HG03039 (cell line): ENCODE data around the gene MYB.
"Not testable (repeated sequence)": the region's sequence is repeated elsewhere in the genome, so short reads cannot be mapped to it uniquely, and the experiment has no call there.

Experiments
- ATAC-seq: cut with Tn5 transposase; IDR thresholded peaks from one replicate; pipeline ENCODE4 v1.9.1; 2021; ENCODE audit warnings: mild to moderate bottlenecking, moderate library complexity; ENCODE audit not compliant: unreplicated experiment

Gene MYB

GRCh38 chr6:135180542-135181332, at the start of gene MYB:
TSS of gene MYB (plus strand) at chr6:135181308. CDS start at chr6:135181514, 206 bp downstream.
- ATAC-seq = peak; percentile 32

- no peak for ATAC-seq
Observed at GRCh38 chr6:135132776-135133175, 48.3 kb upstream of the MYB start.

- ATAC-seq = no peak
Observed at GRCh38 chr6:135135835-135136234, 45.3 kb upstream of the MYB start.

GRCh38 chr6:135137826-135138225, 43.3 kb upstream of the MYB start:
- ATAC-seq = no peak

GRCh38 chr6:135141182-135141581, 39.9 kb upstream of the MYB start:
- no peak for ATAC-seq

GRCh38 chr6:135141728-135142127, 39.4 kb upstream of the MYB start:
- no peak for ATAC-seq

- ATAC-seq = not testable (repeated sequence)
Observed at GRCh38 chr6:135142232-135142631, 38.9 kb upstream of the MYB start.

GRCh38 chr6:135144673-135145062, 36.4 kb upstream of the MYB start:
- ATAC-seq = no peak

GRCh38 chr6:135145063-135145800, 35.9 kb upstream of the MYB start:
- no peak for ATAC-seq

GRCh38 chr6:135146162-135146934, 34.8 kb upstream of the MYB start:
- no peak for ATAC-seq

GRCh38 chr6:135147637-135148592, 33.2 kb upstream of the MYB start:
- ATAC-seq = no peak

- no peak for ATAC-seq
Observed at GRCh38 chr6:135148889-135149288, 32.2 kb upstream of the MYB start.

GRCh38 chr6:135149376-135149775, 31.7 kb upstream of the MYB start:
- ATAC-seq = no peak

- ATAC-seq = not testable (repeated sequence)
Observed at GRCh38 chr6:135150481-135150880, 30.6 kb upstream of the MYB start.

- ATAC-seq = not testable (repeated sequence)
Observed at GRCh38 chr6:135154125-135154524, 27.0 kb upstream of the MYB start.

- no peak for ATAC-seq
Observed at GRCh38 chr6:135158397-135158796, 22.7 kb upstream of the MYB start.

- no peak for ATAC-seq
Observed at GRCh38 chr6:135159531-135159930, 21.6 kb upstream of the MYB start.

- ATAC-seq = no peak
Observed at GRCh38 chr6:135161411-135162395, 19.4 kb upstream of the MYB start.
